Measurements from ENCODE around the gene LRRFIP1. TPM values are rescaled to one million over a fixed set of nuclear protein-coding genes. Genes with fewer than 3 reads are reported as not detected.

The LRRFIP1 gene
- total RNA-seq, 2 experiments from 2014 or later, result 157 to 161 TPM

DNA sequence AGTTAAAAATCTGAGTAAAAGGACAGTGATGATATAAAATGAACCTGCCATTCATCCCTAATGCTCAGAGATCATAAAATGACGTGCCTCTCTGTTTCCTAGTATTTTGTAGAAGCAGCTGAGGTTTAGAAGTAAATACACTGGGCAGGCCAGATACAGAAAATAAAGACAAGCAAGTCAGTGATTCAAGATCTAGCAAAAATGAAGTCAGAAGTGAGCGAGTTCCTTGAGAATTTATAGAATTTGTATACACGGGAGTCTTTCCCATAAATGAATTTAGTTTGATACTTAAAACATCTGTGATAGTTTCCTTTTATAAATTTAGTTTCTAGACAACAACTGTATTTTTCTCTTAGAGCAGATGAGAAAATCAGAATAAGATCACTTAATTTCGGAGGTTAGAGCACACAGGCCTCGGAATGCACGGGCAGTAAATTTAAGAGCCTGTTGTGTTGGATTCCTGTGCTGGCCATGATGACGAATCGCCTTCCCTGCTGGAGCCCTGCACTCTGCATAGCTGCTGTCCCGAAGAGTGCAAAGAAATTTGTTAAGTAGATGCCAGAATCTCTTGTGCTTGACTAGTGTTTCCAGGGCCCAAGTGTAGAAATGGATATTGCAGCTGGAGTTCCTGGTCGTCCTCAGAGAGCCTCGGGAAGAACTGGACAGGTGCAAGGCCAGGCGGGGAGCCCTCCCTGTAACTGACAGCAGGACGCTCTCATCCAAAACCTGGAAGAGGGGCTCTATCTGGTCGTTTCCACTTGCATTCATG lies 87.5 kb downstream of the LRRFIP1 start:
- Mint-ChIP-seq H3K27ac (peak overlapping the region; percentile 46), H3K4me1 (ENCODE audit: low read depth) (peaks cover 81% of the 10 kb centered on the region), H3K4me3 (no peak overlapping the region), H3K36me3 (ENCODE audit: low read depth) (peaks cover 76% of the 10 kb centered on the region), H3K9me3 (no peaks in the 10 kb centered on the region), H3K27me3 (no peaks in the 10 kb centered on the region)
- ChIA-PET POLR2A (interaction anchor here (2.7 kb wide), 1 partner anchor 18 kb away, joined by 10 read pairs; no protein-coding TSS in a partner anchor), CTCF (interaction anchor here (1.0 kb wide), 1 partner anchor 13 kb away, joined by 3 read pairs; no protein-coding TSS in a partner anchor)
- DNase-seq, result no peak
- Histone ChIP-seq H3K27ac (ENCODE audit: low read depth in 1 of 2, low read length in 2 of 2) (no peak overlapping the region), H3K9me3 (ENCODE audit: control insufficient read depth in 1 of 2, insufficient read depth in 1 of 2, low read length in 2 of 2) (no peaks in the 10 kb centered on the region), H3K36me3 (ENCODE audit: insufficient read depth, low read length) (peaks cover 62% of the 10 kb centered on the region), H3K4me3 (ENCODE audit: low read length) (no peak overlapping the region), H3K27me3 (ENCODE audit: control insufficient read depth in 1 of 2, insufficient read depth in 2 of 2, low read length in 2 of 2) (no peaks in the 10 kb centered on the region), H3K4me1 (ENCODE audit: insufficient read depth, low read length) (peaks cover 34% of the 10 kb centered on the region)
- ATAC-seq (ENCODE audit: poor library complexity), result no peak
- TF ChIP-seq, protein P1, sequence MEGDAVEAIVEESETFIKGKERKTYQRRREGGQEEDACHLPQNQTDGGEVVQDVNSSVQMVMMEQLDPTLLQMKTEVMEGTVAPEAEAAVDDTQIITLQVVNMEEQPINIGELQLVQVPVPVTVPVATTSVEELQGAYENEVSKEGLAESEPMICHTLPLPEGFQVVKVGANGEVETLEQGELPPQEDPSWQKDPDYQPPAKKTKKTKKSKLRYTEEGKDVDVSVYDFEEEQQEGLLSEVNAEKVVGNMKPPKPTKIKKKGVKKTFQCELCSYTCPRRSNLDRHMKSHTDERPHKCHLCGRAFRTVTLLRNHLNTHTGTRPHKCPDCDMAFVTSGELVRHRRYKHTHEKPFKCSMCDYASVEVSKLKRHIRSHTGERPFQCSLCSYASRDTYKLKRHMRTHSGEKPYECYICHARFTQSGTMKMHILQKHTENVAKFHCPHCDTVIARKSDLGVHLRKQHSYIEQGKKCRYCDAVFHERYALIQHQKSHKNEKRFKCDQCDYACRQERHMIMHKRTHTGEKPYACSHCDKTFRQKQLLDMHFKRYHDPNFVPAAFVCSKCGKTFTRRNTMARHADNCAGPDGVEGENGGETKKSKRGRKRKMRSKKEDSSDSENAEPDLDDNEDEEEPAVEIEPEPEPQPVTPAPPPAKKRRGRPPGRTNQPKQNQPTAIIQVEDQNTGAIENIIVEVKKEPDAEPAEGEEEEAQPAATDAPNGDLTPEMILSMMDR (IDR thresholded peaks at IDR 0.05), result no peak
- intact Hi-C loops (cut with DNase I, micrococcal nuclease), result loop anchor here in 1 of 2 experiments (2.0 kb wide), 1 partner anchor 18 kb away; no protein-coding TSS in a partner anchor

DNA sequence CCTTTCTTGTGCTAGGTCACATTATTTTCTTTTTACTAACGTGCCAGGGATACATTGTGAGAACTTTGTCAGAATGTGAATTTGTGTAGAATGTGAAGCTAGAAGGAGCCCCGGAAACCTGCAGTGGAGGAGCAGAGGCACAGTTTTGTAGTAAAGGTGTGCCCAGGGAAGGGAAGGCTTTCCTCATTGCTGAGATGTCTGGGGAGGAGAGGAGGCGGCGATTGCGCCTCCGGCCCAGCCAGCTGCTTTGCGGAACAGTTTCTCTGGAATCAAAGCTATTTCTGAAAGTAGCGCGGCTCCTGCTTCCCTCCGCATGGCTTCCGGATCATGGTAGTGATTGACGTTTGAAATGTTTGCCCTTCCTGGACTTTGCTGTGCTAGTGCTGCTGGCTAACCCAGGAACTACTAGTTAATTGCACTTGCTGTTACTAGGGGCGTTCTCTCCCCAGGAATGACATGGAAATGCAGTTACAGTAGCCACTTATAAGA lies 88.1 kb downstream of the LRRFIP1 start:
- TF ChIP-seq, protein P1 (IDR thresholded peaks at IDR 0.05), result no peak
- POLR2A ChIA-PET, result interaction anchor here (2.7 kb wide), 1 partner anchor 18 kb away, joined by 10 read pairs; no protein-coding TSS in a partner anchor
- Mint-ChIP-seq H3K27me3 (no peaks in the 10 kb centered on the region), H3K9me3 (no peaks in the 10 kb centered on the region), H3K27ac (peak overlapping the region; percentile 46), H3K36me3 (ENCODE audit: low read depth) (peaks cover 80% of the 10 kb centered on the region), H3K4me3 (no peak overlapping the region), H3K4me1 (ENCODE audit: low read depth) (peaks cover 83% of the 10 kb centered on the region)
- no peak overlapping the region for H3K4me3 ChIP-seq (ENCODE audit: low read length)
- ATAC-seq (ENCODE audit: poor library complexity) (peak; percentile 25), DNase-seq (no peak)
- H3K27ac ChIP-seq (ENCODE audit: low read depth in 1 of 2, low read length in 2 of 2), result no peak overlapping the region
- intact Hi-C loops (cut with DNase I, micrococcal nuclease), result loop anchor here in 1 of 2 experiments (2.0 kb wide), 1 partner anchor 19 kb away; no protein-coding TSS in a partner anchor
- no peaks in the 10 kb centered on the region for H3K9me3 ChIP-seq (ENCODE audit: control insufficient read depth in 1 of 2, insufficient read depth in 1 of 2, low read length in 2 of 2)
- H3K27me3 ChIP-seq (ENCODE audit: control insufficient read depth in 1 of 2, insufficient read depth in 2 of 2, low read length in 2 of 2), result no peaks in the 10 kb centered on the region
- peaks cover 59% of the 10 kb centered on the region for H3K36me3 ChIP-seq (ENCODE audit: insufficient read depth, low read length)
- peaks cover 34% of the 10 kb centered on the region for H3K4me1 ChIP-seq (ENCODE audit: insufficient read depth, low read length)
- CTCF ChIA-PET, result interaction anchor here (1.0 to 1.2 kb wide), 2 partner anchors 9 to 13 kb away, joined by 3 read pairs; no protein-coding TSS in a partner anchor

DNA sequence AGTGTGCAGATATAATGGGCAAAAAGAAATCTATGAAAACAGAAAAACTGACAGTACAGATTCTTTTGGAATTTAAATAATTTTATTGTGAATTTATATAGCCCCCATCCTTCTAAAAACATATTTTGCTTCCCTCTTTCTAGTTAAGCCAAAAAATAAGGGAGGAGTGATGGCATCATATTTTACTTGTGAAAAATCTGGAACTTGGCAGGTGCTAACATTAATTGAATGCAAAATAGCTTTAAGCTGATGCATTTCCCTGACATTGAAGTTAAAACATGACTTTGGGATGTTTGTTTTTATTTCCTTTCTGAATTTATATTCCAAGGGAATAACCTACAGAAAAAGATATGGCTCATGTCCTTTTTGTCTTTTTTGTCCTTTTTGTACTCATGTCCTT lies 88.6 kb downstream of the LRRFIP1 start:
- ChIA-PET POLR2A (interaction anchor here (2.7 kb wide), 1 partner anchor 19 kb away, joined by 10 read pairs; no protein-coding TSS in a partner anchor), CTCF (interaction anchor here (1.0 to 1.2 kb wide), 2 partner anchors 9 to 12 kb away, joined by 3 read pairs; no protein-coding TSS in a partner anchor)
- no peaks in the 10 kb centered on the region for H3K27me3 ChIP-seq (ENCODE audit: control insufficient read depth in 1 of 2, insufficient read depth in 2 of 2, low read length in 2 of 2)
- no peak overlapping the region for H3K4me3 ChIP-seq (ENCODE audit: low read length)
- H3K9me3 ChIP-seq (ENCODE audit: control insufficient read depth in 1 of 2, insufficient read depth in 1 of 2, low read length in 2 of 2), result no peaks in the 10 kb centered on the region
- Mint-ChIP-seq H3K36me3 (ENCODE audit: low read depth) (peaks cover 80% of the 10 kb centered on the region), H3K27ac (peak overlapping the region; percentile 46), H3K27me3 (no peaks in the 10 kb centered on the region), H3K9me3 (no peaks in the 10 kb centered on the region), H3K4me1 (ENCODE audit: low read depth) (peaks cover 88% of the 10 kb centered on the region), H3K4me3 (no peak overlapping the region)
- ATAC-seq (ENCODE audit: poor library complexity) (no peak), DNase-seq (no peak)
- TF ChIP-seq, protein P1 (IDR thresholded peaks at IDR 0.05), result no peak
- H3K4me1 ChIP-seq (ENCODE audit: insufficient read depth, low read length), result peaks cover 32% of the 10 kb centered on the region
- peaks cover 59% of the 10 kb centered on the region for H3K36me3 ChIP-seq (ENCODE audit: insufficient read depth, low read length)
- H3K27ac ChIP-seq (ENCODE audit: low read depth in 1 of 2, low read length in 2 of 2), result no peak overlapping the region
- intact Hi-C loops (cut with DNase I, micrococcal nuclease), result no loop called here

Measured in CD4-positive, alpha-beta T cell (primary cell).